ENCODE results near the gene IQSEC3.
"Not testable (repeated sequence)": the region's sequence is repeated elsewhere in the genome, so short reads cannot be mapped to it uniquely, and the experiment has no call there.

IQSEC3 gene

DNA sequence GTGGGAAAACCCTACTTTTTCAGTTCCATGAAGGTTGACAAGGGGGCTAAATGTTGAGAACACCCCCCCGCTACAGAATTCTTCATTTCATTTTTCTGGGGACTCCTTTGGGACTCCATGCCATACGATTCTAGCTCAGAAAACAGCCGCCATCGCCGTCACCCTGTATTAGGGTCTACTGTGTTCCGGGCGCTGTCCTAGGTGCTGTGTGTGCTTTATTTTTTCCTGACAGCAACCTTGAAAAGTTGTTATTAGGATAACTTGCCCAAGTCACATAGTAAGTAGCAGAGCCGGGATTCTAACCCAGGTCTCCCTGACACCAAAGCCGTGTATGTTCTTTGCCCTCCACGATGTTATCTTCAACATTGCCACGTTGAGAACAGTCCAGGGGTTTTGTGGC, 55.1 kb downstream of the IQSEC3 start:
- no peak for DNase-seq (ENCODE audit: low read depth in 1 of 2, low spot score in 1 of 2)
- TF ChIP-seq JUND (IDR thresholded peaks at IDR 0.05; ENCODE audit: low read depth), result no peak
- in situ Hi-C loops (cut with HindIII; ENCODE audit: low pct_unique_long_range_greater_than_20kb, low sequenced_read_pairs), result no loop called here

GRCh38 chr12:125075-125474, 58.5 kb downstream of the IQSEC3 start:
- no peak for TF ChIP-seq JUND (IDR thresholded peaks at IDR 0.05; ENCODE audit: low read depth)
- no peak for DNase-seq (ENCODE audit: low read depth in 1 of 2, low spot score in 1 of 2)
- in situ Hi-C loops (cut with HindIII; ENCODE audit: low pct_unique_long_range_greater_than_20kb, low sequenced_read_pairs), result no loop called here

DNA sequence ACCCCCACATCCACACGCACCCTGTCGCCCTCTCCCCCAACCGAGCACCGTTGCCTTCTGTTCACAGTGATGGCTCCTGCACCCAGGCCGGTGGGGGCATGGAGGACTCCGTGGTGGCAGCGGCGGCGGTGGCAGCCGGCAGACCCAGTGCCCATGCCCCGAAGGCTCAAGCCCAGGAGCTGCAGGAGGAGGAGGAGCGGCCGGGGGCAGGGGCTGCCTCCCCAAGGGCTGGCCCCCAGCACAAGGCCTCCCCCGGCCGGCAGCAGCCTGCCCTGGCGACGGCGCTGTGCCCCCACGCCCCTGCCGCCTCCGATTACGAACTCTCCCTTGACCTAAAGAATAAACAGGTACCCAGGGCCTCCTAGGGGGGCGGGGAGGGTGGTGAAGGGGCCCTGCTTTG, 59.0 kb downstream of the IQSEC3 start:
- no peak for DNase-seq (ENCODE audit: low read depth in 1 of 2, low spot score in 1 of 2)
- TF ChIP-seq JUND (IDR thresholded peaks at IDR 0.05; ENCODE audit: low read depth), result no peak
- in situ Hi-C loops (cut with HindIII; ENCODE audit: low pct_unique_long_range_greater_than_20kb, low sequenced_read_pairs), result no loop called here

DNA sequence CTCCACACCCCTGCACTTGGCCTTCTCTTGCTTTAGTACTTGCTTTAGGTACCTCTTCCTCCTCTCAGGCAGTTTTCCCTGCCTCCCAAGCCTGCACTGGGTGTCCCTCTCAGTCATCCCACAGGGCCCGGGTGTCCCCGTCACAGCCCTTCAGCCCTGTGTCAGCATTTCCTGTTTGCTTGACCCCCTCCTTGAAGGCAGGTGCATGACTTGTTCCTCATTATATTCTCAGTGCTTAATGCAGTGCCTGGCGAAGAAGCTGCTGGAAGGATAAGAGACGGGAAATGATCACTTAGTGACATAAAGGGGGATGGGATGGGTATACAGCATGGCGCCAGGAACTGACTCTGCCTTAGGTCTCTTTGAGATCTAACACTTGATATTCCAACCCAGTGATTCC, 61.5 kb downstream of the IQSEC3 start:
- in situ Hi-C loops (cut with HindIII; ENCODE audit: low pct_unique_long_range_greater_than_20kb, low sequenced_read_pairs), result no loop called here
- no peak for DNase-seq (ENCODE audit: low read depth in 1 of 2, low spot score in 1 of 2)
- no peak for TF ChIP-seq JUND (IDR thresholded peaks at IDR 0.05; ENCODE audit: low read depth)

- no peak for TF ChIP-seq JUND (IDR thresholded peaks at IDR 0.05; ENCODE audit: low read depth)
- in situ Hi-C loops (cut with HindIII; ENCODE audit: low pct_unique_long_range_greater_than_20kb, low sequenced_read_pairs), result no loop called here
- no peak for DNase-seq (ENCODE audit: low read depth in 1 of 2, low spot score in 1 of 2)
These were observed 62.4 kb downstream of the IQSEC3 start for GRCh38 chr12:129001-129400.

GRCh38 chr12:130519-130918, 64.0 kb downstream of the IQSEC3 start:
- in situ Hi-C loops (cut with HindIII; ENCODE audit: low pct_unique_long_range_greater_than_20kb, low sequenced_read_pairs), result no loop called here
- no peak for TF ChIP-seq JUND (IDR thresholded peaks at IDR 0.05; ENCODE audit: low read depth)
- DNase-seq (ENCODE audit: low read depth in 1 of 2, low spot score in 1 of 2), result no peak

- no peak for DNase-seq (ENCODE audit: low read depth in 1 of 2, low spot score in 1 of 2)
- TF ChIP-seq JUND (IDR thresholded peaks at IDR 0.05; ENCODE audit: low read depth), result no peak
- in situ Hi-C loops (cut with HindIII; ENCODE audit: low pct_unique_long_range_greater_than_20kb, low sequenced_read_pairs), result no loop called here
These were observed 64.4 kb downstream of the IQSEC3 start for GRCh38 chr12:131008-131407.

DNA sequence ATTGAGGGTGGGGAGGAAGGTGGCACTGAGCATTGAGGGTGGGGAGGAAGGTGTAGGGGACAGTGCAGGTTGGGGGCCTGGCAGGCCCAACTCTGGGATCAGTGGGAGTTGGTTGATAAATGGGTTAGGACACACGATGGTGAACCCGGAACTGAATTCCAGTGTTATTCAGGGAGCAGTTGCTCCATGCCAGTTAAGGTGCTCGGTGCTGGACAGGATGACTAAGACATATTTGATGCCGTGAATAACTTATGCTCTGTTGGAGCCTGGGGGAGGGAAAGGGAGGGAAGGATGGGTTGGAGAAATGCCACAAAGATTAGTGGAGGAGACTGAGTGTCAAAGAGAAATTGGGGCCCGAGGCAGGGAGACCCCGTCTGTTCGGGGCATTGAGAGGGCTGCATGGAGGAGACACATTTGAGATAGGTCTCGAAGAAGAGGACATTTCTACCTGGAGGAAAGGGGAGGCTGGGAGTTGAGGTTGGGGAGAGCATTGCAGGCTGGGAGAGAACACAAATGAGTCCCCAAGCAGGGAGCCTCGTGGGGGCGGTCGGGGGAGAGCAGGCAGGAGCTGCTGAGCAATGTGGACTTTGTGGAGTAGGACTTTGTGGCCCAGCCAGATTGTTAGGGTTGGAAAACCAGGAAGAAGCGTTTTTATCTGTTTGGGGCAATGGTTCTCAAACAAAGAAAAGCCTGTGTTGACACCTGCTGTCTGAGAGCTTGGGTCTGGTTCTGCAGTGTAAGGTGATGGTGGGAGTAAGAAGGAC, 65.3 kb downstream of the IQSEC3 start:
- no peak for DNase-seq (ENCODE audit: low read depth in 1 of 2, low spot score in 1 of 2)
- TF ChIP-seq JUND (IDR thresholded peaks at IDR 0.05; ENCODE audit: low read depth), result no peak
- in situ Hi-C loops (cut with HindIII; ENCODE audit: low pct_unique_long_range_greater_than_20kb, low sequenced_read_pairs), result no loop called here

- DNase-seq (ENCODE audit: low read depth in 1 of 2, low spot score in 1 of 2); in situ Hi-C loops (cut with HindIII; ENCODE audit: low pct_unique_long_range_greater_than_20kb, low sequenced_read_pairs): not testable (repeated sequence)
These were observed 67.2 kb downstream of the IQSEC3 start for GRCh38 chr12:133616-134232.

- in situ Hi-C loops (cut with HindIII; ENCODE audit: low pct_unique_long_range_greater_than_20kb, low sequenced_read_pairs), result no loop called here
- DNase-seq (ENCODE audit: low read depth in 1 of 2, low spot score in 1 of 2), result no peak
- no peak for TF ChIP-seq JUND (IDR thresholded peaks at IDR 0.05; ENCODE audit: low read depth)
These were observed 68.6 kb downstream of the IQSEC3 start for GRCh38 chr12:135138-135537.

DNA sequence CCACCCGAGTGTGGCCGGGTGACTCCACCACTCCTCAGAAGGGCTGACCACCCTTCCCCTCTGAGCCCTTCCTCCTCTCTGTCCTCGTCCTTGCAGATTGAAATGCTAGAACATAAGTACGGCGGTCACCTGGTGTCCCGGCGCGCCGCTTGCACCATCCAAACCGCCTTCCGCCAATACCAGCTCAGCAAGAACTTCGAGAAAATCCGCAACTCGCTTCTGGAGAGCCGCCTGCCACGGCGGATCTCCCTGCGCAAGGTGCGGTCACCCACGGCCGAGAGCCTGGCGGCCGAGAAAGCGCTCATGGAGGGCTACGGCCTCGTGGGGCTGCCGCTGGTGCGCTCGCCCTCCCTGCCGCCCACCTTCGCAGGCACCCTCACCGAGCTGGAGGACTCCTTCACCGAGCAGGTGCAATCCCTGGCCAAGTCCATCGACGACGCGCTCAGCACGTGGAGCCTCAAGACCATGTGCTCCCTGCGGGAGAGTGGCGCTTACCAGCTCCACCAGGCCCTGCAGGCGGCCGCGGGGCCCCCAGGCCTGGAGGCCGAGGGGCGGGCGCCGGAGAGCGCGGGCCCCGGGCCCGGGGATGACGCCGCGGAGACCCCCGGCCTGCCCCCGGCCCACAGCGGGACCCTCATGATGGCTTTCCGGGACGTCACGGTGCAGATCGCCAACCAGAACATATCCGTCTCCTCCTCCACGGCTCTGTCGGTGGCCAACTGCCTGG, 71.8 kb downstream of the IQSEC3 start:
- in situ Hi-C loops (cut with HindIII; ENCODE audit: low pct_unique_long_range_greater_than_20kb, low sequenced_read_pairs), result no loop called here
- DNase-seq (ENCODE audit: low read depth in 1 of 2, low spot score in 1 of 2), result no peak
- TF ChIP-seq JUND (IDR thresholded peaks at IDR 0.05; ENCODE audit: low read depth), result no peak

DNA sequence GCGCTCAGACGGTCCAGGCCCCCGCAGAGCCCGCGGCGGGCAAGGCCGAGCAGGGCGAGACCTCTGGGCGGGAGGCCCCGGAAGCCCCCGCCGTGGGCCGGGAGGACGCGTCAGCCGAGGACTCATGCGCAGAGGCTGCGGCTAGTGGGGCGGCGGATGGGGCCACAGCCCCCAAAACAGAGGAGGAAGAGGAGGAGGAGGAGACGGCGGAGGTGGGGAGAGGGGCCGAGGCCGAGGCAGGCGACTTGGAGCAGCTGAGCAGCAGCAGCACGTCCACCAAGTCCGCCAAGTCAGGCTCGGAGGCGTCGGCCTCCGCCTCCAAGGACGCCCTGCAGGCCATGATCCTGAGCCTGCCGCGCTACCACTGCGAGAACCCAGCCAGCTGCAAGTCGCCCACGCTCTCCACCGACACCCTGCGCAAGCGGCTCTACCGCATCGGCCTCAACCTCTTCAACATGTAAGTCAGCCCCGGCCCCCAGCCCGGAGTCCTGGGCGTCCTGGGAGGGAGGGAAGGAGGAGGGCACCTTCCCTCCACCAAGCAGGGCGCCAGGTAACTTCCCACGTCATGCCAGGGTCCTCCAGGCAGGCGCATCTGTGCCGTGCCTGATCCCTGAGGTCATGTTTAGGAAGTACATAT, 72.4 kb downstream of the IQSEC3 start:
- in situ Hi-C loops (cut with HindIII; ENCODE audit: low pct_unique_long_range_greater_than_20kb, low sequenced_read_pairs), result no loop called here
- DNase-seq (ENCODE audit: low read depth in 1 of 2, low spot score in 1 of 2), result no peak
- TF ChIP-seq JUND (IDR thresholded peaks at IDR 0.05; ENCODE audit: low read depth), result no peak

GRCh38 chr12:139585-139984, 73.0 kb downstream of the IQSEC3 start:
- TF ChIP-seq JUND (IDR thresholded peaks at IDR 0.05; ENCODE audit: low read depth), result no peak
- no peak for DNase-seq (ENCODE audit: low read depth in 1 of 2, low spot score in 1 of 2)
- in situ Hi-C loops (cut with HindIII; ENCODE audit: low pct_unique_long_range_greater_than_20kb, low sequenced_read_pairs), result no loop called here
